GM12865 (cell line): ENCODE measurements around the gene ZNF804B.

ENCODE experiments used
- DNase-seq: peaks from one replicate; pipeline ENCODE4 v3.0.0; 2010; ENCODE audit warnings: low read depth
- H3K4me3 ChIP-seq: 2 replicates; pipeline ENCODE4 v1.5.1; 2011; ENCODE audit warnings: mild to moderate bottlenecking, low read depth, low read length, control low read depth
- CTCF ChIP-seq: IDR thresholded peaks from 2 replicates; pipeline ENCODE4 v1.5.1; 2011; ENCODE audit warnings: low read length, control low read depth, low read depth, inconsistent platforms; ENCODE audit not compliant: insufficient read depth; ENCODE audit errors: missing control alignments

ZNF804B gene

GRCh38 chr7:89312551-89312950 lies 553.1 kb downstream of the ZNF804B start:
- no peak for DNase-seq
- no peak overlapping the region for H3K4me3 ChIP-seq
- no peak for TF ChIP-seq CTCF

- no peak overlapping the region for H3K4me3 ChIP-seq
- TF ChIP-seq CTCF: no peak
- DNase-seq: no peak
Observed at GRCh38 chr7:89316584-89317251, 557.2 kb downstream of the ZNF804B start.

- H3K4me3 ChIP-seq: no peak overlapping the region
- no peak for DNase-seq
- no peak for TF ChIP-seq CTCF
Observed at GRCh38 chr7:89332026-89332425, 572.5 kb downstream of the ZNF804B start.

GRCh38 chr7:89334797-89335196 lies 575.3 kb downstream of the ZNF804B start:
- DNase-seq: peak; percentile 15
- no peak overlapping the region for H3K4me3 ChIP-seq
- TF ChIP-seq CTCF: no peak

- no peak overlapping the region for H3K4me3 ChIP-seq
- TF ChIP-seq CTCF: no peak
- no peak for DNase-seq
Observed at GRCh38 chr7:89335490-89335889, 576.0 kb downstream of the ZNF804B start.

GRCh38 chr7:89336121-89336520 lies 576.6 kb downstream of the ZNF804B start:
- no peak for DNase-seq
- TF ChIP-seq CTCF: no peak
- no peak overlapping the region for H3K4me3 ChIP-seq

- no peak for DNase-seq
- no peak for TF ChIP-seq CTCF
- H3K4me3 ChIP-seq: no peak overlapping the region
Observed at GRCh38 chr7:89339748-89340147, 580.2 kb downstream of the ZNF804B start.
